Epithelial cell of esophagus (primary cell): ENCODE measurements around the gene OR2L2.
"Not testable (repeated sequence)": the region's sequence is repeated elsewhere in the genome, so short reads cannot be mapped to it uniquely, and the experiment has no call there.

ENCODE experiments used
- DNase-seq: peaks from one replicate; pipeline ENCODE4 v3.0.0; 2010; ENCODE audit warnings: low read depth
- H3K4me3 ChIP-seq: 2 replicates; pipeline ENCODE4 v1.5.1; 2011; ENCODE audit warnings: mild to moderate bottlenecking, low read length, control low read depth
- CTCF ChIP-seq: IDR thresholded peaks from 2 replicates; pipeline ENCODE4 v1.5.1; 2011; ENCODE audit warnings: low read depth, mild to moderate bottlenecking, low read length, control low read depth, inconsistent platforms; ENCODE audit not compliant: insufficient read depth; ENCODE audit errors: missing control alignments

The OR2L2 gene

GRCh38 chr1:248065604-248066003, 35.7 kb downstream of the OR2L2 start:
- H3K4me3 ChIP-seq = no peak overlapping the region
- no peak for DNase-seq
- TF ChIP-seq CTCF = no peak

- not testable (repeated sequence) for H3K4me3 ChIP-seq, DNase-seq
These were observed 54.0 kb downstream of the OR2L2 start for GRCh38 chr1:248083864-248084263.
